PC-3 (cell line): ENCODE results near the gene LDLRAP1. TPM values are rescaled to one million over a fixed set of nuclear protein-coding genes. Genes with fewer than 3 reads are reported as not detected.

Experiments
- ATAC-seq: fragments of 200-7000 bp; cut with Tn5 transposase; 2 replicates; pipeline ENCODE4 v1.9.1; 2020; ENCODE audit warnings: mild to moderate bottlenecking, moderate library complexity
- BruUV-seq: library from RNA; stranded (reverse); fragments of 400-500 nt; replicated peaks from 2 replicates; lab custom pipeline; 2021; lab: Mats Ljungman, UMichigan
- CTCF ChIA-PET: fragments of 300-600 bp; sonication (Branson Sonifier 250); formaldehyde crosslinking; loops from one replicate; lab custom pipeline; 2022; ENCODE audit warnings: antibody characterized with exemption; lab: Charles Lee
- POLR2A ChIA-PET: fragments of 300-600 bp; sonication (Branson Sonifier 250); formaldehyde crosslinking; loops from one replicate; lab custom pipeline; 2022; ENCODE audit warnings: antibody characterized with exemption; ENCODE audit not compliant: unreplicated experiment; lab: Charles Lee
- DNase-seq: peaks from one replicate; pipeline ENCODE4 v3.0.0-alpha.2; 2015
- H2AFZ ChIP-seq: fragments of 300-600 bp; sonication (generic); 2 replicates; pipeline ENCODE4 v1.6.0; 2016; ENCODE audit warnings: antibody characterized with exemption, low read length
- H3F3A ChIP-seq: fragments of 300-600 bp; sonication (generic); one replicate; pipeline ENCODE4 v1.6.0; 2017; ENCODE audit warnings: antibody characterized with exemption, low read length, control low read depth, mild to moderate bottlenecking; ENCODE audit not compliant: unreplicated experiment
- H3K27ac ChIP-seq: fragments of 300-600 bp; sonication (generic); 2 replicates; pipeline ENCODE4 v1.5.1; 2016; ENCODE audit warnings: mild to moderate bottlenecking, low read length
- H3K27me3 ChIP-seq: fragments of 300-600 bp; sonication (generic); 2 replicates; pipeline ENCODE4 v1.6.1; 2016; ENCODE audit warnings: low read length, mixed read lengths
- H3K36me3 ChIP-seq: fragments of 300-600 bp; sonication (generic); 2 replicates; pipeline ENCODE4 v1.6.1; 2016; ENCODE audit warnings: low read depth, mixed run types, low read length, mixed read lengths
- H3K4me1 ChIP-seq: fragments of 300-600 bp; sonication (generic); 2 replicates; pipeline ENCODE4 v1.5.1; 2016; ENCODE audit warnings: low read length; ENCODE audit not compliant: insufficient read depth
- H3K4me2 ChIP-seq: fragments of 300-600 bp; sonication (generic); 2 replicates; pipeline ENCODE4 v1.6.0; 2016; ENCODE audit warnings: low read length
- H3K4me3 ChIP-seq: fragments of 300-600 bp; sonication (generic); 2 replicates; pipeline ENCODE4 v1.5.1; 2016; ENCODE audit warnings: mild to moderate bottlenecking, low read length, mixed read lengths
- H3K79me2 ChIP-seq: fragments of 300-600 bp; sonication (generic); 2 replicates; pipeline ENCODE4 v1.6.1; 2017; ENCODE audit warnings: low read length, mixed read lengths
- H3K9ac ChIP-seq: fragments of 300-600 bp; sonication (generic); 2 replicates; pipeline ENCODE4 v1.6.0; 2016; ENCODE audit warnings: mild to moderate bottlenecking, low read length
- H3K9me2 ChIP-seq: fragments of 300-600 bp; sonication (generic); replicated peaks from 2 replicates; pipeline ENCODE4 v1.6.1; 2016; ENCODE audit warnings: mixed run types, low read length, mixed read lengths
- H3K9me3 ChIP-seq: fragments of 300-600 bp; sonication (generic); 2 replicates; pipeline ENCODE4 v1.6.1; 2016; ENCODE audit warnings: low read length, mixed read lengths
- H4K20me1 ChIP-seq: fragments of 300-600 bp; sonication (generic); 2 replicates; pipeline ENCODE4 v1.6.1; 2016; ENCODE audit warnings: low read length, mixed read lengths
- EZH2 ChIP-seq: fragments of 300-600 bp; sonication (generic); IDR thresholded peaks from one replicate; pipeline ENCODE4 v1.6.1; 2017; ENCODE audit warnings: antibody characterized with exemption, mild to moderate bottlenecking, low read length; ENCODE audit not compliant: unreplicated experiment
- EZH2phosphoT487 ChIP-seq: fragments of 300-600 bp; sonication (generic); IDR thresholded peaks from 2 replicates; pipeline ENCODE4 v1.6.1; 2018; ENCODE audit warnings: mild to moderate bottlenecking, antibody characterized with exemption, low read length, borderline replicate concordance
- intact Hi-C: fragments of 100-400 bp; cut with micrococcal nuclease; formaldehyde crosslinking; loops from 2 replicates; pipeline ENCODE4 v1.9.0; 2023
- total RNA-seq: library from RNA; depleted of rRNA; stranded (reverse); fragments of >200 nt; gene quantifications from 2 replicates; pipeline ENCODE4 v1.2.3, GENCODE V29; 2014
- TF ChIP-seq, protein P1 (sequence below): fragments of 300-600 bp; sonication (generic); conservative IDR thresholded peaks from 2 replicates; pipeline ENCODE4 v1.5.1; 2017; ENCODE audit warnings: antibody characterized with exemption, low read depth, mild to moderate bottlenecking, low read length

Gene LDLRAP1
- total RNA-seq, 1 experiment from 2014 or later: 26.5 TPM

- CTCF ChIA-PET: no interaction called here
Observed at GRCh38 chr1:25612421-25612820, 69.0 kb downstream of the LDLRAP1 start.

DNA sequence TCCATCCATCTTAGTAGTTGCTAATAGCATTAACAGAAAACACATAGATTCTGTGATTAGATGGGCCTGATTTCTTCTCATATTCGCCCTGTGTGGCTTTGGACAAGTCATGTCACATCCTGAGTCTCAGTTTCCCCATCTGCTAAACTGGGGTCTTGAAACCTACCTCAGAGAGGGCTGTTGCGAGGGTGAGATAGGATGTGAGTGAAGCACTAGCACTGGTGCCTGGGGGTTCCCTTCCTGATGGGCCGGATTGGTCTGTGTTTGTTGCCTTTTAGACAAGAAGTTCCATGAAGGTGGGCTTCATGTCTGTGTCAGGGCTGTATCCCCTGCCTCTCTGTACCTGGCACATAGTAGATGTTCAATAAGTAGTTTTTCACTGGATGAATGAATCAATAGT lies 69.7 kb downstream of the LDLRAP1 start:
- no peak overlapping the region for H3K27ac ChIP-seq
- no peak overlapping the region for H3K9ac ChIP-seq
- ChIA-PET POLR2A (no interaction called here), CTCF (no interaction called here)
- BruUV-seq: no TSS peak
- H3K9me2 ChIP-seq: no peaks in the 10 kb centered on the region
- TF ChIP-seq EZH2 (no peak), EZH2phosphoT487 (no peak)
- TF ChIP-seq, protein P1, sequence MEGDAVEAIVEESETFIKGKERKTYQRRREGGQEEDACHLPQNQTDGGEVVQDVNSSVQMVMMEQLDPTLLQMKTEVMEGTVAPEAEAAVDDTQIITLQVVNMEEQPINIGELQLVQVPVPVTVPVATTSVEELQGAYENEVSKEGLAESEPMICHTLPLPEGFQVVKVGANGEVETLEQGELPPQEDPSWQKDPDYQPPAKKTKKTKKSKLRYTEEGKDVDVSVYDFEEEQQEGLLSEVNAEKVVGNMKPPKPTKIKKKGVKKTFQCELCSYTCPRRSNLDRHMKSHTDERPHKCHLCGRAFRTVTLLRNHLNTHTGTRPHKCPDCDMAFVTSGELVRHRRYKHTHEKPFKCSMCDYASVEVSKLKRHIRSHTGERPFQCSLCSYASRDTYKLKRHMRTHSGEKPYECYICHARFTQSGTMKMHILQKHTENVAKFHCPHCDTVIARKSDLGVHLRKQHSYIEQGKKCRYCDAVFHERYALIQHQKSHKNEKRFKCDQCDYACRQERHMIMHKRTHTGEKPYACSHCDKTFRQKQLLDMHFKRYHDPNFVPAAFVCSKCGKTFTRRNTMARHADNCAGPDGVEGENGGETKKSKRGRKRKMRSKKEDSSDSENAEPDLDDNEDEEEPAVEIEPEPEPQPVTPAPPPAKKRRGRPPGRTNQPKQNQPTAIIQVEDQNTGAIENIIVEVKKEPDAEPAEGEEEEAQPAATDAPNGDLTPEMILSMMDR: no peak
- ATAC-seq (no peak), DNase-seq (no peak)
- no peak overlapping the region for H3K4me3 ChIP-seq
- no peaks in the 10 kb centered on the region for H4K20me1 ChIP-seq
- H3K4me2 ChIP-seq: no peak overlapping the region
- H3K27me3 ChIP-seq: peaks cover 3% of the 10 kb centered on the region; the same call in 1 of the 2 replicates
- intact Hi-C loops: no loop called here
- no peaks in the 10 kb centered on the region for H3K9me3 ChIP-seq
- no peaks in the 10 kb centered on the region for H3K36me3 ChIP-seq
- no peak overlapping the region for H2AFZ ChIP-seq
- no peaks in the 10 kb centered on the region for H3F3A ChIP-seq
- H3K4me1 ChIP-seq: peaks cover 23% of the 10 kb centered on the region
- no peaks in the 10 kb centered on the region for H3K79me2 ChIP-seq

More at GRCh38 chr1:25612421-25612820, 69.0 kb downstream of the LDLRAP1 start:
- no peaks in the 10 kb centered on the region for H3F3A ChIP-seq
- POLR2A ChIA-PET: no interaction called here
- no peaks in the 10 kb centered on the region for H3K9me2 ChIP-seq
- H3K36me3 ChIP-seq: no peaks in the 10 kb centered on the region
- H3K9ac ChIP-seq: no peak overlapping the region
- no peaks in the 10 kb centered on the region for H4K20me1 ChIP-seq
- H2AFZ ChIP-seq: no peak overlapping the region
- no peaks in the 10 kb centered on the region for H3K9me3 ChIP-seq
- intact Hi-C loops: no loop called here
- no peak overlapping the region for H3K4me2 ChIP-seq
- ATAC-seq (no peak), DNase-seq (no peak)
- H3K79me2 ChIP-seq: no peaks in the 10 kb centered on the region
- peaks cover 20% of the 10 kb centered on the region for H3K4me1 ChIP-seq
- no peak overlapping the region for H3K27ac ChIP-seq
- TF ChIP-seq EZH2phosphoT487: no peak
- no peak for TF ChIP-seq EZH2
- TF ChIP-seq, protein P1: no peak
- peaks cover 3% of the 10 kb centered on the region; the same call in 1 of the 2 replicates for H3K27me3 ChIP-seq
- no peak overlapping the region for H3K4me3 ChIP-seq
- no TSS peak for BruUV-seq

- no peaks in the 10 kb centered on the region for H3K9me3 ChIP-seq
- no peak overlapping the region for H3K27ac ChIP-seq
- H3K4me2 ChIP-seq: peak overlapping the region; percentile 89; the same call in 1 of the 2 replicates
- TF ChIP-seq, protein P1: no peak
- no peak for TF ChIP-seq EZH2
- TF ChIP-seq EZH2phosphoT487: no peak
- DNase-seq (no peak), ATAC-seq (no peak)
- no peak overlapping the region for H3K4me3 ChIP-seq
- H3K4me1 ChIP-seq: peaks cover 23% of the 10 kb centered on the region
- CTCF ChIA-PET: interaction anchor here (0.5 kb wide), 1 partner anchor 383 kb away, joined by 3 read pairs; the partner anchor contains the start of gene PAFAH2
- POLR2A ChIA-PET: no interaction called here
- H3K9me2 ChIP-seq: no peaks in the 10 kb centered on the region
- BruUV-seq: no TSS peak
- no peak overlapping the region for H3K9ac ChIP-seq
- 0 out of 2 replicates have a peak, but pooled peaks cover under 1% of the 10 kb centered on the region for H3K27me3 ChIP-seq
- H3K36me3 ChIP-seq: no peaks in the 10 kb centered on the region
- H3K79me2 ChIP-seq: no peaks in the 10 kb centered on the region
- no peaks in the 10 kb centered on the region for H4K20me1 ChIP-seq
- intact Hi-C loops: no loop called here
- no peak overlapping the region for H2AFZ ChIP-seq
- H3F3A ChIP-seq: no peaks in the 10 kb centered on the region
Observed at GRCh38 chr1:25614501-25615171, 71.2 kb downstream of the LDLRAP1 start.
